ENCODE results near the gene AOPEP. TPM values are rescaled to one million over a fixed set of nuclear protein-coding genes. Genes with fewer than 3 reads are reported as not detected.

The AOPEP gene
- total and polyA plus RNA-seq, 2 of the 13 experiments (the other 11 are each of a cell fraction or from before 2014, with no cell fraction given): 22.2 to 41.6 TPM

DNA sequence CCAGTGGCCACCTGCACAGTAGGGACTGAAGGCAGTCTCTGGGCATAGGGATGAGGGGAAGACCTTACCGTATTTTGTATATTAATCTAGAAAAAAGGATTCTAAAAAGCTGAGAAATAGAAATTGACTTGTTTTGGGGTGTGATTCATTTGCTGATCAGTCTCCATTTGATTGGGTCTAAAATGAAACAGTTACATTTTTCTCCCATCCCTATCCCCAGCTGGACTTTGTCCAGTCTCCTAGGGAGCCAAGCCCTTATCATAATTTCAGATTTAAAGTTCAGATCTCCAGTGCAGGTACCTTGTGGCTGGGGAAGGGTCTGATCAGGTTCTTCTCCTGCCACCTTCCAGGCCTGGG is 350.2 kb downstream of the AOPEP start (continued):
- TF ChIP-seq TOE1 (CRISPR knock-in tag; IDR thresholded peaks at IDR 0.05): no peak
- no peak for TF ChIP-seq ZNF12 (CRISPR knock-in tag; IDR thresholded peaks at IDR 0.05)
- no peak for TF ChIP-seq HNF1A (IDR thresholded peaks at IDR 0.05; ENCODE audit: low read depth)
- no peak for TF ChIP-seq HNF1A (CRISPR knock-in tag; IDR thresholded peaks at IDR 0.05; ENCODE audit: borderline replicate concordance)

- intact Hi-C loops (cut with micrococcal nuclease; ENCODE audit: unreplicated experiment): no loop called here
- Histone ChIP-seq H3K4me3 (replicated peaks in 1 of 3; ENCODE audit: insufficient read depth in 1 of 3, low read depth in 2 of 3, low read length in 3 of 3) (no peak overlapping the region), H3K27me3 (ENCODE audit: control insufficient read depth in 1 of 2, insufficient read depth in 2 of 2, low read length in 2 of 2) (no peaks in the 10 kb centered on the region), H4K20me1 (ENCODE audit: insufficient read depth, low read length) (peaks cover 42% of the 10 kb centered on the region), H2AFZ (ENCODE audit: low read length) (no peak overlapping the region), H3K27ac (ENCODE audit: extremely low read length, insufficient read depth, low read length) (no peak overlapping the region), H3K36me3 (replicated peaks in 1 of 2; ENCODE audit: control insufficient read depth in 1 of 2, insufficient read depth in 2 of 2, low read length in 2 of 2) (peaks cover 34 to 82% of the 10 kb centered on the region in 2 experiments), H3K4me1 (ENCODE audit: insufficient read depth, low read length) (peaks cover 19% of the 10 kb centered on the region), H3K9me3 (ENCODE audit: low read length) (no peaks in the 10 kb centered on the region), H3K79me2 (ENCODE audit: insufficient read depth, low read length) (peaks cover 65% of the 10 kb centered on the region), H3K4me2 (ENCODE audit: low read depth, low read length) (no peak overlapping the region), H3K9ac (ENCODE audit: insufficient read depth, low read depth, low read length) (no peak overlapping the region)
- TF ChIP-seq RBM22 (optimal IDR thresholded peaks at IDR 0.05; ENCODE audit: low read length) (peak; percentile 78), AGO2 (optimal IDR thresholded peaks at IDR 0.05; ENCODE audit: low read depth, low read length) (peak; percentile 88), ZFP1 (CRISPR knock-in tag; IDR thresholded peaks at IDR 0.05) (no peak)
- in situ Hi-C loops (cut with HindIII; ENCODE audit: extremely low pct_ligation_motif_present, low pct_unique_long_range_greater_than_20kb): no loop called here
- POLR2A ChIA-PET: no interaction called here
- CTCF ChIA-PET (ENCODE audit: low intra/inter-chr PET ratio, low total read pairs): no interaction called here
- DNase-seq (ENCODE audit: low spot score) (no peak), FAIRE-seq (no peak), ATAC-seq (no peak)
- 97% methylated on average over 17 of the region's 18 CpGs for WGBS (ENCODE audit: low lambda C conversion rate)
- BruUV-seq (replicated peaks): no TSS peak
Measured at GRCh38 chr9:95077053-95077765, 350.7 kb downstream of the AOPEP start.
